B cell (primary cell): Measurements from ENCODE around the gene TNFRSF25. TPM values are rescaled to one million over a fixed set of nuclear protein-coding genes. Genes with fewer than 3 reads are reported as not detected.

Experiments
- ATAC-seq: fragments of 200-7000 bp; cut with Tn5 transposase; one replicate; pipeline ENCODE4 v1.10.0; 2021; ENCODE audit warnings: low read depth, mild to moderate bottlenecking, moderate number of reproducible peaks, moderate library complexity
- CTCF ChIA-PET: fragments of 350-600 bp; sonication (Branson Sonifier 250); formaldehyde crosslinking; loops from one replicate; lab custom pipeline; 2021; ENCODE audit warnings: antibody characterized with exemption, inconsistent platforms; lab: Charles Lee
- POLR2A ChIA-PET: fragments of 350-600 bp; sonication (Branson Sonifier 250); formaldehyde crosslinking; loops from one replicate; lab custom pipeline; 2021; ENCODE audit warnings: antibody characterized with exemption; lab: Charles Lee
- DNase-seq: peaks from one replicate; pipeline ENCODE4 v3.0.0; 2013
- H2AFZ ChIP-seq: 2 replicates; pipeline ENCODE4 v1.6.1; 2012; ENCODE audit warnings: mild to moderate bottlenecking, low read depth, low read length; ENCODE audit not compliant: insufficient read depth, poor library complexity, severe bottlenecking
- H3K27ac ChIP-seq, 2 donors: 1 replicate in 1 of 2; 2 replicates in 1 of 2; pipeline ENCODE4 v1.5.1; 2012 to 2013; ENCODE audit warnings: low read length in 2 of 2, mild to moderate bottlenecking in 2 of 2, moderate library complexity in 1 of 2
- H3K27me3 ChIP-seq, 4 experiments: fragments of 200-600 bp in 1 of 4; sonication (generic) in 1 of 4; replicated peaks in 1 of 4; 1 replicate in 2 of 4; 2 replicates in 2 of 4; pipeline versions ENCODE4 v1.6.1 to v1.7.0; 2013 to 2016; ENCODE audit warnings: low read length in 3 of 4, mild to moderate bottlenecking in 2 of 4, mixed read lengths in 1 of 4, moderate library complexity in 1 of 4; ENCODE audit not compliant: insufficient read depth in 4 of 4, control insufficient read depth in 3 of 4; ENCODE audit errors: control extremely low read depth in 1 of 4
- H3K36me3 ChIP-seq, 2 experiments: replicated peaks in 1 of 2; 1 replicate in 1 of 2; 2 replicates in 1 of 2; pipeline versions ENCODE4 v1.6.1 to v1.7.1; 2013; ENCODE audit warnings: low read length in 1 of 2; ENCODE audit not compliant: insufficient read depth in 2 of 2, control insufficient read depth in 1 of 2; ENCODE audit errors: control extremely low read depth in 1 of 2, extremely low read depth in 1 of 2
- H3K4me1 ChIP-seq, 2 donors: fragments of 200-600 bp in 1 of 2; sonication (generic) in 1 of 2; 1 replicate in 1 of 2; 2 replicates in 1 of 2; pipeline versions ENCODE4 v1.5.1 to v1.6.1; 2013 to 2017; ENCODE audit warnings: low read length in 2 of 2; ENCODE audit not compliant: control insufficient read depth in 2 of 2, insufficient read depth in 2 of 2
- H3K4me2 ChIP-seq: replicated peaks from 2 replicates; pipeline ENCODE3; 2012; ENCODE audit warnings: mild to moderate bottlenecking, low read depth, low read length; ENCODE audit not compliant: poor library complexity, severe bottlenecking
- H3K4me3 ChIP-seq, 5 experiments: fragments of 200-600 bp in 1 of 5; sonication (generic) in 1 of 5; 1 replicate in 3 of 5; 2 replicates in 2 of 5; pipeline versions ENCODE4 v1.5.1 to v1.7.0; 2011 to 2016; ENCODE audit warnings: low read length in 4 of 5, mild to moderate bottlenecking in 4 of 5, low read depth in 2 of 5, control low read depth in 1 of 5, moderate library complexity in 1 of 5; ENCODE audit not compliant: insufficient read depth in 1 of 5; ENCODE audit errors: control extremely low read depth in 1 of 5, extremely low read depth in 1 of 5
- H3K79me2 ChIP-seq: fragments of 200-600 bp; sonication (generic); one replicate; pipeline ENCODE4 v1.6.0; 2016; ENCODE audit warnings: low read length; ENCODE audit not compliant: control insufficient read depth, insufficient read depth
- H3K9ac ChIP-seq: fragments of 200-600 bp; sonication (generic); 2 replicates; pipeline ENCODE4 v1.6.1; 2017; ENCODE audit warnings: mild to moderate bottlenecking, low read length, moderate library complexity
- H3K9me3 ChIP-seq, 3 donors: one replicate each; pipeline versions ENCODE4 v1.6.1 to v1.7.1; 2013; ENCODE audit warnings: low read length in 2 of 3; ENCODE audit not compliant: control insufficient read depth in 2 of 3, insufficient read depth in 1 of 3; ENCODE audit errors: control extremely low read depth in 1 of 3
- H4K20me1 ChIP-seq: 2 replicates; pipeline ENCODE4 v1.6.0; 2012; ENCODE audit warnings: mild to moderate bottlenecking, low read length; ENCODE audit not compliant: insufficient read depth, control insufficient read depth, poor library complexity, severe bottlenecking
- H3K27ac Mint-ChIP-seq: one replicate; pipeline ENCODE4 v1.8.0; 2021; ENCODE audit warnings: mixed read lengths
- H3K27me3 Mint-ChIP-seq: one replicate; pipeline ENCODE4 v1.8.0; 2021; ENCODE audit warnings: mixed read lengths
- H3K4me1 Mint-ChIP-seq: one replicate; pipeline ENCODE4 v1.8.0; 2021; ENCODE audit warnings: mixed read lengths
- H3K4me3 Mint-ChIP-seq: one replicate; pipeline ENCODE4 v1.8.0; 2021; ENCODE audit warnings: mixed read lengths
- H3K9me3 Mint-ChIP-seq: one replicate; pipeline ENCODE4 v1.8.0; 2022; ENCODE audit warnings: mixed read lengths; ENCODE audit not compliant: insufficient read depth
- EZH2 ChIP-seq: IDR thresholded peaks from 2 replicates; pipeline ENCODE4 v1.6.1; 2012; ENCODE audit warnings: borderline replicate concordance, low read depth, mild to moderate bottlenecking, moderate library complexity, low read length; ENCODE audit not compliant: insufficient read depth, poor library complexity, severe bottlenecking
- WGBS: methylation state at CpG from one replicate; pipeline ENCODE4 v1.1.5; 2013; ENCODE audit warnings: missing lambda C conversion rate; ENCODE audit not compliant: insufficient coverage; 5-methylcytosine and 5-hydroxymethylcytosine counted together
- intact Hi-C: fragments of 100-400 bp; cut with micrococcal nuclease; formaldehyde crosslinking; loops from one replicate; pipeline ENCODE4 v1.10.0; 2022
- polyA plus RNA-seq: library from polyadenylated mRNA; depleted of rRNA; stranded (reverse); fragments of >200 nt; gene quantifications from 2 replicates; pipeline ENCODE4 v1.2.3, GENCODE V29; 2012
- total RNA-seq, 2 donors: library from RNA; stranded (reverse); fragments of 120-200 nt in 1 of 2; gene quantifications; 1 replicate in 1 of 2; 2 replicates in 1 of 2; pipeline versions ENCODE4 v1.2.3 to v1.2.4, GENCODE V29; 2013 to 2022
- TF ChIP-seq, protein P1 (sequence below): fragments of 200-600 bp; IDR thresholded peaks from one replicate; pipeline ENCODE4 v1.8.0; 2022; ENCODE audit warnings: antibody characterized with exemption, mild to moderate bottlenecking

TNFRSF25 gene
- total and polyA plus RNA-seq, 2 donors (not counting 1 experiment from before 2014, with no cell fraction given) = 2.6 to 7.1 TPM

DNA sequence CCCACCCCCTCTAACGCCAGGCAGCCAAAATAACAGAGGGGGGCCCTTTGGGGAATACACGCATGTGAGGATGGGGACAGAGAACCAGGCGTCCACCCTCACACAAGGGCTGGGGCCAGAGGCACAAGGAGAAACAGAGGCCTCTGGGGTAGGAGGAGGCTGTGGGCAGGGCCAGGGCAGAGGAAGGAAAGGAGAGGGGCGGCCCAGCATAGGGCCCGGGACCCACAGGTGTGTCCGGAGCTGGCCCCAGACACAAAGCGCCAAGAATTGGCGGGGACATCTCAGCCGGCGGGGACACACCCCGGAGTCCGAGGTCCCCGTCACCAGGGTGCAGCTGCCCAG, 18.8 kb upstream of the TNFRSF25 start:
- Histone ChIP-seq H2AFZ (no peak overlapping the region), H3K27me3 (peaks cover 0 to 37% (median 15%) of the 10 kb centered on the region in 4 experiments), H3K9ac (no peak overlapping the region), H3K9me3 (peaks cover 0 to 4% (median 0%) of the 10 kb centered on the region in 3 donors), H4K20me1 (no peaks in the 10 kb centered on the region), H3K36me3 (no peaks in the 10 kb centered on the region), H3K4me3 (no peak overlapping the region), H3K27ac (no peak overlapping the region), H3K79me2 (no peaks in the 10 kb centered on the region), H3K4me1 (peaks cover 12 to 21% of the 10 kb centered on the region in 2 donors), H3K4me2 (peak overlapping the region; percentile 46)
- 8% methylated on average over 11 of the region's 13 CpGs for WGBS
- ATAC-seq = no peak
- POLR2A ChIA-PET = no interaction called here
- Mint-ChIP-seq H3K27me3 (peaks cover 39% of the 10 kb centered on the region), H3K27ac (no peak overlapping the region), H3K9me3 (no peaks in the 10 kb centered on the region), H3K4me3 (no peak overlapping the region), H3K4me1 (peaks cover 9% of the 10 kb centered on the region)
- CTCF ChIA-PET = interaction anchor here (8.5 kb wide), 1 partner anchor 161 kb away, joined by 86 read pairs; no protein-coding TSS in a partner anchor
- TF ChIP-seq, protein P1, sequence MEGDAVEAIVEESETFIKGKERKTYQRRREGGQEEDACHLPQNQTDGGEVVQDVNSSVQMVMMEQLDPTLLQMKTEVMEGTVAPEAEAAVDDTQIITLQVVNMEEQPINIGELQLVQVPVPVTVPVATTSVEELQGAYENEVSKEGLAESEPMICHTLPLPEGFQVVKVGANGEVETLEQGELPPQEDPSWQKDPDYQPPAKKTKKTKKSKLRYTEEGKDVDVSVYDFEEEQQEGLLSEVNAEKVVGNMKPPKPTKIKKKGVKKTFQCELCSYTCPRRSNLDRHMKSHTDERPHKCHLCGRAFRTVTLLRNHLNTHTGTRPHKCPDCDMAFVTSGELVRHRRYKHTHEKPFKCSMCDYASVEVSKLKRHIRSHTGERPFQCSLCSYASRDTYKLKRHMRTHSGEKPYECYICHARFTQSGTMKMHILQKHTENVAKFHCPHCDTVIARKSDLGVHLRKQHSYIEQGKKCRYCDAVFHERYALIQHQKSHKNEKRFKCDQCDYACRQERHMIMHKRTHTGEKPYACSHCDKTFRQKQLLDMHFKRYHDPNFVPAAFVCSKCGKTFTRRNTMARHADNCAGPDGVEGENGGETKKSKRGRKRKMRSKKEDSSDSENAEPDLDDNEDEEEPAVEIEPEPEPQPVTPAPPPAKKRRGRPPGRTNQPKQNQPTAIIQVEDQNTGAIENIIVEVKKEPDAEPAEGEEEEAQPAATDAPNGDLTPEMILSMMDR = no peak
- no peak for TF ChIP-seq EZH2
- intact Hi-C loops = no loop called here
- DNase-seq = no peak

- Mint-ChIP-seq H3K4me1 (peaks cover 9% of the 10 kb centered on the region), H3K27ac (no peak overlapping the region), H3K27me3 (peaks cover 42% of the 10 kb centered on the region), H3K9me3 (no peaks in the 10 kb centered on the region), H3K4me3 (no peak overlapping the region)
- intact Hi-C loops = no loop called here
- peaks cover 0 to 33% (median 15%) of the 10 kb centered on the region in 4 experiments for H3K27me3 ChIP-seq
- no peaks in the 10 kb centered on the region for H4K20me1 ChIP-seq
- H3K4me2 ChIP-seq = no peak overlapping the region
- DNase-seq (no peak), ATAC-seq (no peak)
- H3K36me3 ChIP-seq = no peaks in the 10 kb centered on the region
- TF ChIP-seq, protein P1 = no peak
- TF ChIP-seq EZH2 = no peak
- H3K4me1 ChIP-seq = peaks cover 12 to 17% of the 10 kb centered on the region in 2 donors
- H3K4me3 ChIP-seq = no peak overlapping the region
- 96% methylated on average over 4 of the region's 7 CpGs for WGBS
- no peaks in the 10 kb centered on the region for H3K79me2 ChIP-seq
- ChIA-PET CTCF (interaction anchor here (0.7 to 8.5 kb wide), 2 partner anchors 151 to 162 kb away, joined by 3 to 86 read pairs; no protein-coding TSS in a partner anchor), POLR2A (no interaction called here)
- H3K9ac ChIP-seq = no peak overlapping the region
- H3K27ac ChIP-seq = no peak overlapping the region
- no peak overlapping the region for H2AFZ ChIP-seq
- peaks cover 0 to 4% (median 0%) of the 10 kb centered on the region in 3 donors for H3K9me3 ChIP-seq
These were observed 17.8 kb upstream of the TNFRSF25 start for GRCh38 chr1:6483761-6484117.
